HCT116 (cell line): ENCODE data around the gene SPRN.

Experiments used
- TF ChIP-seq, protein P1 (sequence below), 3 experiments: fragments of 200-600 bp in 1 of 3; sonication (generic) in 1 of 3; IDR thresholded peaks in 2 of 3; conservative IDR thresholded peaks in 1 of 3; 2 replicates each; pipeline ENCODE4 v1.5.1; 2012 to 2017; ENCODE audit warnings: low read depth in 2 of 3, low read length in 2 of 3, antibody characterized with exemption in 1 of 3, borderline replicate concordance in 1 of 3, control low read depth in 1 of 3, mild to moderate bottlenecking in 1 of 3, mixed read lengths in 1 of 3, mixed run types in 1 of 3, moderate library complexity in 1 of 3; ENCODE audit not compliant: insufficient read depth in 1 of 3
- TF ChIP-seq, protein P2 (sequence below): IDR thresholded peaks from 2 replicates; pipeline ENCODE4 v1.6.1; 2012

DNA sequence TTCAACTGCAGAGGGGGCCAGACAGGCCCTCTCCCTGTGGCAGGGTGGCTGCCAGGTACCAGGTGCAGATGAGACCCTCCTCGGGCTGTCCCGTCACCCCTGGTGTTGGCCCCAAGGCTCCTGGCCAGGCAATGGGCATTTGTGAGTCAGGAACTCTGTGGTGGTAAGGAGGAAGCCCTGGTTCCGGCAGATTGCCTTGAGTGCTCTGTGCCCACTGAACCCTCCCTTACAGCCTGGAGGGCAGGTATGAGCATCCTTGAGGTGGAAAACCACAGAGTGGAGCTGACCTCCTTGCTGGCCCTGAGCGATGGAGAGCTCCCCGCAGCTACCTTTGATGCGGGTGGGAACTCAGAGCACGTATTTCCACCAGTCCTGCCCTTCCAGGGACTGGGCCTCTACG is 43.4 kb downstream of the SPRN start:
- TF ChIP-seq, protein P1, sequence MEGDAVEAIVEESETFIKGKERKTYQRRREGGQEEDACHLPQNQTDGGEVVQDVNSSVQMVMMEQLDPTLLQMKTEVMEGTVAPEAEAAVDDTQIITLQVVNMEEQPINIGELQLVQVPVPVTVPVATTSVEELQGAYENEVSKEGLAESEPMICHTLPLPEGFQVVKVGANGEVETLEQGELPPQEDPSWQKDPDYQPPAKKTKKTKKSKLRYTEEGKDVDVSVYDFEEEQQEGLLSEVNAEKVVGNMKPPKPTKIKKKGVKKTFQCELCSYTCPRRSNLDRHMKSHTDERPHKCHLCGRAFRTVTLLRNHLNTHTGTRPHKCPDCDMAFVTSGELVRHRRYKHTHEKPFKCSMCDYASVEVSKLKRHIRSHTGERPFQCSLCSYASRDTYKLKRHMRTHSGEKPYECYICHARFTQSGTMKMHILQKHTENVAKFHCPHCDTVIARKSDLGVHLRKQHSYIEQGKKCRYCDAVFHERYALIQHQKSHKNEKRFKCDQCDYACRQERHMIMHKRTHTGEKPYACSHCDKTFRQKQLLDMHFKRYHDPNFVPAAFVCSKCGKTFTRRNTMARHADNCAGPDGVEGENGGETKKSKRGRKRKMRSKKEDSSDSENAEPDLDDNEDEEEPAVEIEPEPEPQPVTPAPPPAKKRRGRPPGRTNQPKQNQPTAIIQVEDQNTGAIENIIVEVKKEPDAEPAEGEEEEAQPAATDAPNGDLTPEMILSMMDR (IDR thresholded peaks at IDR 0.05 in 2 of 3, conservative IDR thresholded peaks at IDR 0.05 in 1 of 3; ENCODE audit: borderline replicate concordance in 1 of 3, insufficient read depth in 1 of 3, low read depth in 2 of 3, low read length in 2 of 3), result no peak
- TF ChIP-seq, protein P2, sequence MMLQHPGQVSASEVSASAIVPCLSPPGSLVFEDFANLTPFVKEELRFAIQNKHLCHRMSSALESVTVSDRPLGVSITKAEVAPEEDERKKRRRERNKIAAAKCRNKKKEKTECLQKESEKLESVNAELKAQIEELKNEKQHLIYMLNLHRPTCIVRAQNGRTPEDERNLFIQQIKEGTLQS, result no peak
